CD4-positive, alpha-beta T cell treated with Interleukin-6 at 100 ng/mL for 8 hours (primary cell): Measurements from ENCODE around the gene TANC1.
A peak's percentile ranks its signal among the peaks of the same experiment; 100 is the strongest.
"Not testable (repeated sequence)": the region's sequence is repeated elsewhere in the genome, so short reads cannot be mapped to it uniquely, and the experiment has no call there.

Experiments used
- DNase-seq: peaks from one replicate; pipeline ENCODE4 v3.0.0-alpha.2; 2020; ENCODE audit warnings: mixed read lengths, low spot score

TANC1 gene

GRCh38 chr2:159089543-159089942 is 121.1 kb downstream of the TANC1 start:
- DNase-seq = no peak

- DNase-seq = no peak
Measured at GRCh38 chr2:159090514-159091201, 122.2 kb downstream of the TANC1 start.

DNA sequence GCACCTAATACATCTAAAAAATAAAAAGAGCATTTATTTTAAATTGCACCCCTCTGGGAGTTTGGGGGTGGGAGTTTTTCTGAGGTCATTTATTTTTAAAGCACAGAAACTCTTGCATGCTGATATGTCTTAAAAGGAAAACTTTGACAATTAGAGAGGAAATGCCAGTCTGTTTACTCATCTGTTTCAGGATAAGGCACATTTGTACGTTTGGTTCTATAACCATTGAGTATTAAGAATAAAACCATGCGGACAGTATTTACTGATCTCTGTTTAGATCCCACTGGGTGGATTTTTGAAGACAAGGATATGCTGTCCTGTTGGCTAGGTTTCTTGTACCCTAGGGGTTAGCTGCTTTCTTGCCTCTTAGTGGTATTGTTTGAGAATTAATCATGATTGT is 122.9 kb downstream of the TANC1 start:
- DNase-seq = no peak

- DNase-seq = peak; percentile 47
Measured at GRCh38 chr2:159091976-159092375, 123.5 kb downstream of the TANC1 start.

DNA sequence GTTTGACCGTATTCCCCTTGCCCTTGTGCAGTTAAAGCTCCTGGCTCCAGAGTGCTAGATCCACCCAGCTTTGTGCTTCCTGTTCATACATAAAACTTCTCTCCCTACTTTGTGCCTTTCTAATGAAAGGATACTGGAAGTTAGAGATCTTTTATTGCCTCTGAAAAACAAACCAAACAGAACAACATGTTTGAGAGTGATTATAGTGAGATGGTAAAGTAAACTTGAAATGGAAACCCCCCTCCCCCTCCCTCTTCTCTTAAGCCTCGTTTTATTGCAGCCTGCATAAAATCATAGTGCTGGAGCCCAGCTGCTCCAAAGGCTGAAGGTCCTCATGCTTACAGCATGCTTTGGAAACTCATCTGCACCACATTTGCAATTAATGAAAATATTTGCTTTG is 125.1 kb downstream of the TANC1 start:
- no peak for DNase-seq

GRCh38 chr2:159094173-159094737 is 125.8 kb downstream of the TANC1 start:
- no peak for DNase-seq

DNA sequence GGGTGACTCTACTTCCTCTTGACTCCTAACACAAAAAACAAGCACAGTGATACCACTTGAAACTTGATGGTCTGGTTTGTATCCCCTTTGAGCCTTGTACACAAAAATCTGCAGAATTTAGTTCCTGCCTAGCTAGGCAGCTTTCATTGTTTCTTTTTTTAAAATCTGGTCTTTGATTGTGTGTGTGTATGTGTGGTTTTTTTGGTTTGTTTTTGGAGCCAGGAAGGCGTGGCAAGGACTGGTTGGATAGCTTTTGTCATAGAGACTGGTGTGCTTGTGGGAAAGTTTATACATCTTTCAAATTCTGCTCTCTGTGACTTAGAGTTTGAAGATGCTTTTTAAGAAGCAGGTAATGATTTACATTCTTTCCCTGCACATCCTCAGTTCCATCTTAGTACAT is 127.4 kb downstream of the TANC1 start:
- no peak for DNase-seq

DNA sequence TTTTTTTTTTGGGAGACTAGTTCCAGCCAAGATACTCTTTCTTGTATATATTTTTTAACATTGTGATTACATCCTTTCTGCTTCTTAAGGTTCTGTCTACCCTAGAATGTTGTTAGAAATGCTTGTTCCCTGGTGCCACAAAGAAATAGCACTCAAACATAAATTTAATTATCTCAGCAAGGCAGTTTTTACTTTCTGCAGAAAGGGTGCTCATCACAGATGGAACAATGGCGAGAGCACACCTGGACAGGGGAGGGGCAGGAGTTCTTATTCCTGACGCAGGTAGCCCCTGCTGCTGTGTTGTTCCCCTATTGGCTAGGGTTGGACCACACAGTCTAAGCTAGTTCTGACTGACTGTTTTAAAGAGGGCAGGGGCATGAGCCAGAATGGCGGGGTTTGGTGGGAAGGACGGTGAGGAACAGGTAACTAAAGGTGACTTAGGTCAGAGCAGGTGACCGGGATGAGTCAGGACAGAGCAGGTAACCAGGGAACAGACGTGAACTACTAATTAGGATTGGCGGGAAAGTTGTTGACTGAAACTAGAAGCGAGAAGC is 127.9 kb downstream of the TANC1 start:
- DNase-seq = not testable (repeated sequence)

DNA sequence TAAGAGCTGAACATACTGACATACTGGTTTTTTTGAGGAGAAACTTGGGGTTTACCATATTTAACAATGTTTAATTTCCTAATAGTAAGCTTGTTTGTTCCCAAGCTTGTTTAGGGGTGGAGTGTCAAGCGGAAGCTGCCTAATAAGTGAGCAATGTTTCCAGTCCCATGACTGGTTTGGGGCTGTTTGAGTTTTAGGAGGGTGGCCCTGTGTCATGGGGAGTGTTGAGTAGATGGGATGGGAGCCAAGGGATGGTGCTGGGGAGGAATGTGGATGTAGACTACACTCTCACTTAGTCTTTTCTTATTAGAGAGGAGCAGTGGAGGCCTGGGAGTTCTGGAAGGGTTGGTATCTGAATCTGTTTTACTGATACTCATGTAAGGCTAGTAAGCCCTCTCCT is 128.5 kb downstream of the TANC1 start:
- no peak for DNase-seq

- no peak for DNase-seq
Measured at GRCh38 chr2:159098361-159098760, 129.9 kb downstream of the TANC1 start.

DNA sequence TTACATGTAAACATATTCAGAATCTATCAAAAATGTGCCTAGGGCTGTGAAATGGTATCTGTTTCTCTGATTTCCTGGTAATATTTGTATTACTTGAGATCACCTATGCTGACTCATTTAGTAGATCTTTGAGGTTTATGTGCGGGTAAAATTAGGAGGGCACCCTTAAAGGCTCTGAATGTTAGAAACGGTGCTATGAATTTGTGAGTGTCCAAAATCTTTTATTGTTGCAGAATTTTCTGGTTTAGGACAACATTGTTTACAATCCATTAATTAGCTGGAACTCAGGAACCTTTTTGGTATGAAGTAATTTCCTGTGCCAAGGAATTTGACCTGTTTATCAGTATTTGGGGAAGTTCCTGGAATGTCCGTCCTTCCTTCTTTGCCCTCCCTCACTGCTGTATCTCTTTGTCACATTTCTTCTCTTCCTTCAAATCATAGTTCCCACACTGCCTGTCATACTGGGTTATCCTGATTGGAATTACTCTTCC is 130.5 kb downstream of the TANC1 start:
- DNase-seq = no peak

GRCh38 chr2:159101755-159102489 is 133.5 kb downstream of the TANC1 start:
- no peak for DNase-seq

GRCh38 chr2:159103411-159103810 is 135.0 kb downstream of the TANC1 start:
- DNase-seq = no peak

DNA sequence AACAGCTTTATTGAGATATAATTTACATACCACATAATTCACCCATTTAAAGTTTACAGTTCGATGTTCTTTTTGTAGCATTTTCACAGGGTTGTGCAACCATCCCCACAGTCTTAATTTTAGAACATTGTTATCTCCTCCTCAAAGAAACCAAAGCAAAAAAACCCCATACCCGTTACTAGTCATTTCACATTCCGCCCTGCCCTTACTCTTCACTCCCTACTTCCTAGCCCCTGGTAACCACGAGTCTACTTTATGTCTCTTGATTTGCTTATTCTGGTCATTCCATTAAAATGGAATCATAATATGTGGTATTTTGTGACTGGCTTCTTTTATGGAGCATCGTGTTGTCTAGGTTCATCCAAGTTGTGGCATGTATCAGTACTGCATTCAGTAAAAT is 137.7 kb downstream of the TANC1 start:
- no peak for DNase-seq

DNA sequence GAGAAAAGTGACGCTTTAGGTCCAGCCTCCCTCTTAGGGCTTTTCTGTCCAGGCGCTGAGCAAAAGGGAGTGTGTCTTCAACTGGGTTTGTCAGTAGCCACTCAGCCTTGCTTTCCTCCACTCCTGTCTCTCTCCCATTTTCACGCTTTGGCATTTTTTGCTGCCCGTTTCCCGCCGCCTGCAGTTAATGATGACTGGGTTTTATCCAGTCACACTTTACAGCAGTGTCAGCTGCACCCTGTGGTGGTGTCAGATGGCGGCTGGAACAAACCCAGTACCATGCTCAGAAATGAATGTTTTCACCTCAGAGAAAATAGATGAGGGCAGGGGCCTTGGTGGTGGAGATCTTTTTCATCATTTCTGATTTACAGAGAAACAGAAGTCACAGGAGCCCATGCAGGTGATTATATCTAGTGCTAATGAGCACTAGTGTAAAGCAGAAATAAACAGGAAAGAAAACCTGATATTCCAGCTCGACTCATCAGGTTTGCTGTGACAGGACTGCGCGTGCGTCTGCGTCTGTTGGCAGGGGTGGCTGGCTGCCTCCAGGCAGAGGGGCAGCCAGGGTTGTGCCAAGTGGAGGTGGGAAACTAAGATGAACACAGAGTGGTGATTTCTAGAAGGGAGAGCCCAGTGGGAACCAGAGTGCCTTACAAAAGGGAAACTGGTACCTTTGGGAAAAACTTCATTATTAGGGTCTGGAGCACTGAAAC is 139.9 kb downstream of the TANC1 start:
- no peak for DNase-seq

DNA sequence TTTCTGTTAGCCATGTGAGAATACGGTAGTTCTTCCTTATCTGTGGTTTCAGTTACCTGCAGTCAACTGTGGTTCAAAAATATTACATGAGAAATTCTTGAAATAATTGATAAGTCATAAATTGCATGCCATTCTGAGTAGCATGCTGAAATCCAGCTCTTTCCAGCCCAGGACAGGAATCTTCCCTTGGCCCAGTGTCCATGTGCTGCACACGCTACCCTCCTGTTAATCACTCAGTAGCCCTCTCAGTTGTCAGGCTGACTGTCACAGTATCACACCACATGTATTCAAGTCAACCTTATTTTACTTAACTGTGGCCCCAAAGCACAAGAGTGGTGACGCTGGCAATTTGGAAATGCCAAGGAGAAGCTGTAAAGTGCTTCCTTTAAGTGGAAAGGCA is 141.1 kb downstream of the TANC1 start:
- no peak for DNase-seq

- no peak for DNase-seq
Measured at GRCh38 chr2:159110784-159111183, 142.3 kb downstream of the TANC1 start.

- DNase-seq = no peak
Measured at GRCh38 chr2:159111346-159111927, 143.0 kb downstream of the TANC1 start.

DNA sequence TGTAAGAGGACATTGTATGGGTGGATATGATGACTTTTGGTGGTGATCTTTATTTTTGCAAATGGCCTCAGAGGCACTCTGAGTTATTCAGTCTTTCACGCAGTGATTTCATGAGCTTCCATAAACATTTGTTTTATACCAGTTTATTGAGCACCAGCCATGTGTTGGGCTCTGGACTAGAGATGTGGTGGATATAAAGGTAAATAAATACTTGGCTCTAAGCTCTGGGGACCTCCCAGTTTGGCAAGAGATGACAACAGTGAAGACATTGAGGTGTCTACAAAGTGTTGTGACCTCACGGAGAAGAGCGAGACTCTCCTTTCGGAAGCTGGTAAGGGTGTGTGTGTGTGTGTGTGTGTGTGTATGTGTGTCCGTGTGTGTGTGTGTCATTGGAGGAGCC is 146.4 kb downstream of the TANC1 start:
- no peak for DNase-seq

DNA sequence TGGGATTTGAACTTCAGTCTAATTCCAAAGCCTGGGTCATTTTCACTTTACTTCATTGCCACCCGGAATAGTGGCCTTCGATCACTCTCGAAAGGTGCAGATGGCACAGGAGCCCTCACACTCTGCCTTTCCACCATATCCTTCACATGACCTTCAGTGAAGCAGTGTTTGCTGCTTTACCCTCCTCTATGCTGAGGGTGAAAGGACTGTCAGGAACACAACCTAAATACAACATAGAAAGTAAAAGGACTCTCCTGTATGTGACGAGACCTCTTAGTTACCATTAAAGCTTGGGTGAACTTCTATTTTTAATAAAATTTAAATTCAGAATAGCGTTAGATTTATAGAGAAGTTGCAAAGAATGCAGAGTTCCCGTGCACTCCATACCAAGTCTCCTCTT is 148.5 kb downstream of the TANC1 start:
- no peak for DNase-seq

DNA sequence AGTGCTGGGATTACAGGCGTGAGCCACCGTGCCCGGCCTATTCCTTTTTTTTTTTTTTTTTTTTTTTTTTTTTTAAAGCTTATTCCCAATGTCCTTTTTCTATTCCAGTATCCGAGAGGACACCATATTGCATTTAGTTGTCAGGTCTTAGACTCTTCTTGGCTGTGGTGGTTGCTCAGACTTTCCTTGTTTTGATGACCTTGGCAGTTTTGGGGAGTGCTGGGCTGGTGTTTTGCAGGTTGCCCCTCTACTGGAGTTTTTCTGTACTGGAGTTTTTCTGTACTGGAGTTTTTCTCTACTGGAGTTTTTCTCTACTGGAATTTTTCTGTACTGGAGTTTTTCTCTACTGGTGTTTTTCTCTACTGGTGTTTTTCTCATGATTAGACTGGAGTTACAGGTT is 149.2 kb downstream of the TANC1 start:
- no peak for DNase-seq
